Suprapubic skin (tissue), 4 donors: Measurements from ENCODE around the gene THUMPD1.

Experiments used
- CTCF ChIP-seq, 2 donors: fragments of 200-600 bp in 1 of 2; fragments of 450-650 bp in 1 of 2; sonication (generic) in 1 of 2; IDR thresholded peaks; one replicate each; pipeline ENCODE4 v1.5.1; 2016 to 2019; ENCODE audit warnings: antibody characterized with exemption in 2 of 2, mild to moderate bottlenecking in 1 of 2, moderate library complexity in 1 of 2
- EP300 ChIP-seq: sonication (generic); formaldehyde crosslinking; IDR thresholded peaks from one replicate; pipeline ENCODE4 v1.6.1; 2017; ENCODE audit warnings: antibody characterized with exemption
- POLR2A ChIP-seq, 2 donors: fragments of 450-650 bp; IDR thresholded peaks; one replicate each; pipeline ENCODE4 v1.6.1; 2017; ENCODE audit warnings: antibody characterized with exemption in 2 of 2, mild to moderate bottlenecking in 2 of 2, moderate library complexity in 2 of 2
- POLR2AphosphoS5 ChIP-seq, 3 donors: sonication (generic); formaldehyde crosslinking; IDR thresholded peaks; one replicate each; pipeline ENCODE4 v1.6.1; 2017; ENCODE audit warnings: antibody characterized with exemption in 3 of 3

- TF ChIP-seq CTCF (IDR thresholded peaks at IDR 0.05) (no peak), EP300 (no peak), POLR2AphosphoS5 (IDR thresholded peaks at IDR 0.05) (no peak), POLR2A (IDR thresholded peaks at IDR 0.05) (no peak)
Observed at GRCh38 chr16:20768818-20769217, 27.2 kb upstream of the THUMPD1 start.
